Transverse colon (tissue), 4 donors: ENCODE measurements around the gene RASAL2. TPM values are rescaled to one million over a fixed set of nuclear protein-coding genes. Genes with fewer than 3 reads are reported as not detected.

Experiments
- DNase-seq: peaks from one replicate; pipeline ENCODE4 v3.0.0-alpha.2; 2019
- H3K27ac ChIP-seq, 4 donors: fragments of 200-600 bp; sonication (generic); 2 replicates each; pipeline ENCODE4 v1.5.1; 2016 to 2018; ENCODE audit warnings: inconsistent platforms in 4 of 4
- H3K27me3 ChIP-seq: fragments of 200-600 bp; sonication (generic); 2 replicates; pipeline ENCODE4 v1.5.1; 2017; ENCODE audit warnings: inconsistent platforms
- H3K36me3 ChIP-seq, 4 donors: fragments of 200-600 bp; sonication (generic); 2 replicates each; pipeline ENCODE4 v1.5.1; 2017 to 2019; ENCODE audit warnings: inconsistent platforms in 4 of 4
- H3K4me1 ChIP-seq, 4 donors: fragments of 200-600 bp; sonication (generic); 2 replicates each; pipeline ENCODE4 v1.5.1; 2017 to 2020; ENCODE audit warnings: inconsistent platforms in 4 of 4
- H3K4me3 ChIP-seq, 4 donors: fragments of 200-600 bp; sonication (generic); 1 replicate in 1 of 4; 2 replicates in 3 of 4; pipeline versions ENCODE4 v1.5.1 to v1.6.1; 2017 to 2019; ENCODE audit warnings: inconsistent platforms in 4 of 4
- H3K9me3 ChIP-seq, 2 donors: fragments of 200-600 bp; sonication (generic); 2 replicates each; pipeline ENCODE4 v1.5.1; 2017 to 2019; ENCODE audit warnings: inconsistent platforms in 2 of 2
- CTCF ChIP-seq, 5 experiments: fragments of 200-600 bp in 3 of 5; fragments of 450-650 bp in 2 of 5; sonication (generic) in 3 of 5; IDR thresholded peaks; 1 replicate in 2 of 5; 2 replicates in 3 of 5; pipeline ENCODE4 v1.5.1; 2016 to 2017; ENCODE audit warnings: antibody characterized with exemption in 5 of 5, inconsistent platforms in 3 of 5, mild to moderate bottlenecking in 2 of 5, moderate library complexity in 1 of 5
- EP300 ChIP-seq: sonication (generic); formaldehyde crosslinking; IDR thresholded peaks from one replicate; pipeline ENCODE4 v1.6.1; 2017; ENCODE audit warnings: antibody characterized with exemption, low read depth
- POLR2A ChIP-seq: fragments of 450-650 bp; IDR thresholded peaks from one replicate; pipeline ENCODE4 v1.6.1; 2016; ENCODE audit warnings: antibody characterized with exemption, mild to moderate bottlenecking, moderate library complexity
- POLR2AphosphoS5 ChIP-seq, 3 donors: sonication (generic); formaldehyde crosslinking; IDR thresholded peaks; one replicate each; pipeline ENCODE4 v1.6.1; 2016; ENCODE audit warnings: antibody characterized with exemption in 3 of 3
- WGBS, 2 donors: methylation state at CpG; one replicate each; pipeline ENCODE4 v1.1.5; 2018; ENCODE audit warnings: low coverage in 1 of 2; 5-methylcytosine and 5-hydroxymethylcytosine counted together
- in situ Hi-C, 4 donors: fragments of 200-750 bp; cut with MboI; loops; one replicate each; pipeline versions ENCODE4 v1.15.0 to v1.15.1; 2017; ENCODE audit warnings: low sequenced_read_pairs in 3 of 4, low pct_ligation_motif_present in 1 of 4, low pct_unique_long_range_greater_than_20kb in 1 of 4
- intact Hi-C: fragments of 100-400 bp; cut with DNase I; formaldehyde crosslinking; loops from one replicate; pipeline ENCODE4 v1.15.1; 2023; ENCODE audit warnings: low total_unique reads
- total RNA-seq, 4 donors: library from RNA; depleted of rRNA; stranded (reverse); fragments of >200 nt; gene quantifications; one replicate each; pipeline ENCODE4 v1.1.0, GENCODE V29; 2016

The RASAL2 gene
- total RNA-seq, 4 donors from 2014 or later: 13.1 to 26.1 (median 19.8) TPM

- no peak for DNase-seq
- no peak for TF ChIP-seq EP300
- no peak for TF ChIP-seq CTCF (IDR thresholded peaks at IDR 0.05)
- no peak for TF ChIP-seq POLR2A
- no peak for TF ChIP-seq POLR2AphosphoS5 (IDR thresholded peaks at IDR 0.05)
- no peaks in the 10 kb centered on the region for H3K27me3 ChIP-seq
- 19 to 25% methylated on average over 3 of the region's 3 CpGs for WGBS, 2 donors
- no peaks in the 10 kb centered on the region for H3K36me3 ChIP-seq
- in situ Hi-C loops (no loop called here), intact Hi-C loops (no loop called here)
- H3K4me1 ChIP-seq: peaks cover 0 to 13% (median 0%) of the 10 kb centered on the region in 4 donors
- H3K27ac ChIP-seq: no peak overlapping the region
- no peaks in the 10 kb centered on the region for H3K9me3 ChIP-seq
- H3K4me3 ChIP-seq: no peak overlapping the region
Observed at GRCh38 chr1:178262120-178262500, 168.2 kb downstream of the RASAL2 start.

DNA sequence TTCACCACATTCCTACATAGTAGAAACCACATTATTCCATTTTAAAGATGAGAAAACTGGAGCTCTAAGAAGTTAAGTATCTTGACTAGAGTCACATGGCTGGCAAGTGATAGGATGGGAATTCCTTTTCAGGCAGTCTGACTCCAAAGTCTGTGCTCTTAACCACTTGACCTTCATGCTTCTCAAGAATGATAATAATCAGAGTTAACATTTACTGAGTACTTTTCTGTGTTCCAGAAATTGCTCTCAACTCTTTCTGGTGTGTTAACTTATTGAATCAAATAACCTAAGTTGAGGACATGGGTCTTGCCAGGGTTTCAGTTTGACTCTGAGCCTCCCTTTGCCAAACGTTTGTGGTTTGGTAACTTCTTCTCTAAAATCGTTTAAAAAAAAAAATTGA lies 169.4 kb downstream of the RASAL2 start:
- DNase-seq: no peak
- intact Hi-C loops: no loop called here

DNA sequence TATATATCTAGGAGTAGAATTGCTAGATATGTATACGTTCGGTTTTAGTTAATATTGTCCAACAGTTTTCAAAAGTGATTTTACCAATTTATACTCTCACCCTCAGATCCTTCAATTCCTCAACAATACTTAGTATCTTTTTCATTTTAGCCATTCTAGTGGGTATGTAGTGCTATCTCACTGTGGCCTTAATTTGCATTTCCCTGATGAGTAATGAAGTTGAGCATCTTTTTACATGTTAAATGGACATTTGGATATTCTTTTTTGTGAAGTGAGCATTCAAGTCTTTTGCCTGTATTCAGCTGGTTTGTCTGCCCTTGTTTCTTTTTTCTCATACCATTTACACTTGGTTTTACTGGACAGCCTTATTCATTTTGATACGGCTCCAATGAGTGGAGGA lies 172.2 kb downstream of the RASAL2 start:
- TF ChIP-seq POLR2A (no peak), EP300 (no peak), POLR2AphosphoS5 (IDR thresholded peaks at IDR 0.05) (no peak), CTCF (IDR thresholded peaks at IDR 0.05) (no peak)
- in situ Hi-C loops (no loop called here), intact Hi-C loops (no loop called here)
- H3K27me3 ChIP-seq: no peaks in the 10 kb centered on the region
- H3K4me1 ChIP-seq: peaks cover 0 to 13% (median 0%) of the 10 kb centered on the region in 4 donors
- H3K27ac ChIP-seq: no peak overlapping the region
- 93 to 94% methylated on average over 3 of the region's 3 CpGs for WGBS, 2 donors
- no peaks in the 10 kb centered on the region for H3K36me3 ChIP-seq
- H3K9me3 ChIP-seq: no peaks in the 10 kb centered on the region
- DNase-seq: no peak
- no peak overlapping the region for H3K4me3 ChIP-seq

More for the DNA sequence above, 169.4 kb downstream of the RASAL2 start:
- in situ Hi-C loops: no loop called here
- Histone ChIP-seq H3K9me3 (no peaks in the 10 kb centered on the region), H3K4me1 (peaks cover 0 to 13% (median 0%) of the 10 kb centered on the region in 4 donors), H3K27me3 (no peaks in the 10 kb centered on the region), H3K36me3 (no peaks in the 10 kb centered on the region), H3K4me3 (no peak overlapping the region), H3K27ac (no peak overlapping the region)
- no peak for TF ChIP-seq POLR2AphosphoS5 (IDR thresholded peaks at IDR 0.05)
- TF ChIP-seq POLR2A: no peak
- no peak for TF ChIP-seq EP300
- 40 to 43% methylated on average over 2 of the region's 2 CpGs for WGBS, 2 donors

DNA sequence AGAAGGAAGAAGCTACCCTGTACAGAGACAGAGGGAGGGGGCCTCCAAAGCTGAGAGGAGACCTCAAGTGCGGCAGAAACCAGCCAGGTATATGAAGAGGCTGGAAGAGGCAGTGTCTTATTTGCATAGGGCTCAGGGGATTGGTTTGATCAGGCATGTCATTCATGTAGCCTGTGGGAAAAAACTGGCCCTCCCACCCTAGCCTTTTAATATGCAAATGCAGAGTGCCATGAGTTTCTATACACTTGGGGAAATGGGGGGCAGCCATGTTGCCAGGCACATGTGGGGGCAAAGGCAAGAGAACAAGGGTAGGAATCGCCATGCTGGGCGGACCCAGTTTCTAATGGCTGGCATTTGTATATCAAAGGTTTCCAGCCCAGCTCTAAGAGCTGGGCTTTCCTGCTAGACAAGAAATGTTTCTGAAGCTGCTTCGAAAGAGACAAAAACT lies 172.7 kb downstream of the RASAL2 start:
- in situ Hi-C loops (no loop called here), intact Hi-C loops (no loop called here)
- no peak overlapping the region for H3K4me3 ChIP-seq
- no peak for DNase-seq
- WGBS, 2 donors: 91 to 92% methylated on average over 4 of the region's 4 CpGs
- H3K4me1 ChIP-seq: peaks cover 0 to 13% (median 0%) of the 10 kb centered on the region in 4 donors
- H3K27me3 ChIP-seq: no peaks in the 10 kb centered on the region
- no peaks in the 10 kb centered on the region for H3K36me3 ChIP-seq
- H3K9me3 ChIP-seq: no peaks in the 10 kb centered on the region
- H3K27ac ChIP-seq: no peak overlapping the region
- TF ChIP-seq CTCF (IDR thresholded peaks at IDR 0.05) (no peak), POLR2A (no peak), POLR2AphosphoS5 (IDR thresholded peaks at IDR 0.05) (no peak), EP300 (no peak)

DNA sequence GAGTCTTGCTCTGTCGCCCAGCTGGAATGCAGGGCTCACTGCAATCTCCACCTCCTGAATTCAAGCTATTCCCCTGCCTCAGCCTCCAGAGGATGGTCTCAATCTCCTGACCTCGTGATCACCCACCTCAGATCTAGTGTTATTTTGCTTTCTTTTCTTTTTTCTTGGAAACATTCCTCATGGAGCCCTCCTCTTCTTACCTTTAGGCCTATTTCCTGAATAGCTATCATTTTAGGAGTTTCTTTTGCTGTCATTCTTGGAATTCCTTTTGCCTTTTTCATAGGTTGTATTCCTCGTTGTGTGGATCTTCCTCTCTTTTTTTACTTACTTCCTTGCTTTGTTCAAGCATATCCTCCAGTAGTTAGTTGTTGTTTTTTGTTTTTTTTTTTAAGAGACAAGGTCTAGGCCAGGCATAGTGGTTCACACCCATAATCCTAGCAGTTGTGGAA lies 173.8 kb downstream of the RASAL2 start:
- TF ChIP-seq EP300: no peak
- TF ChIP-seq CTCF (IDR thresholded peaks at IDR 0.05): no peak
- TF ChIP-seq POLR2AphosphoS5 (IDR thresholded peaks at IDR 0.05): no peak
- no peak for TF ChIP-seq POLR2A
- H3K36me3 ChIP-seq: no peaks in the 10 kb centered on the region
- no peaks in the 10 kb centered on the region for H3K9me3 ChIP-seq
- H3K27ac ChIP-seq: no peak overlapping the region
- H3K4me1 ChIP-seq: peaks cover 0 to 10% (median 0%) of the 10 kb centered on the region in 4 donors
- DNase-seq: no peak
- no peak overlapping the region for H3K4me3 ChIP-seq
- in situ Hi-C loops: no loop called here
- intact Hi-C loops: no loop called here
- H3K27me3 ChIP-seq: no peaks in the 10 kb centered on the region
- 75 to 100% methylated on average over 1 to 3 of the region's 3 CpGs for WGBS, 2 donors
